Epithelial cell of prostate (primary cell): ENCODE measurements around the gene PRPF4.

Experiments
- DNase-seq: peaks from one replicate; pipeline ENCODE4 v3.0.0-alpha.2; 2011; ENCODE audit warnings: low read depth, low spot score
- H3K27ac ChIP-seq: fragments of 450-650 bp; 2 replicates; pipeline ENCODE4 v1.5.1; 2017; ENCODE audit warnings: mild to moderate bottlenecking

PRPF4 gene

DNA sequence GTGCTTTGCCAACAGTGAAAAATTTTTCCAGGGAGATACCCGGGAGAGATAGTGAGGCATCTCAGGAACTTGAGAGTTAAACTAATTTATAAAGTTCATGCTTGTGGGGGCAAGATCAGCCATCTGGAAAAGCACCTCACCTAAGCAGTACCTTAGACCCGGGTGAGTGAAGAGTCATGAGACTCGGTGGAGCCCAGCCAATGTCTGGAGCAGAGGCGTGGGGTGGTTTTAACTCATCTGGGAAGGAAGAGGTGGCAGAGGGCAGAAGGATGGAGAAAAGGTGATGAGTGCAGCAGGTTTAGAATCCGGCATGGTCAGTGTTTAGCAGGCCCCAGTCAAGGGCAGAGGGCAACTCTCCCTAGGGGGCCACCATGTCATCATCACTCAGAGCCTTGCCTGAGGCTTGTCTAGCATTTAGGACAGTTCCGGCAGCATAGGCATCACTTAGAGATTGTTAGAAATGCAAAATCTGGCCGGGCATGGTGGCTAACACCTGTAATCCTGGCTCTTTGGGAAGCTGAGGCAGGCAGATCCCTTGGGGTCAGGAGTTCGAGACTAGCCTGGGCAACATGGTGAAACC lies 32.0 kb downstream of the PRPF4 start:
- H3K27ac ChIP-seq, result no peak overlapping the region
- DNase-seq, result no peak

DNA sequence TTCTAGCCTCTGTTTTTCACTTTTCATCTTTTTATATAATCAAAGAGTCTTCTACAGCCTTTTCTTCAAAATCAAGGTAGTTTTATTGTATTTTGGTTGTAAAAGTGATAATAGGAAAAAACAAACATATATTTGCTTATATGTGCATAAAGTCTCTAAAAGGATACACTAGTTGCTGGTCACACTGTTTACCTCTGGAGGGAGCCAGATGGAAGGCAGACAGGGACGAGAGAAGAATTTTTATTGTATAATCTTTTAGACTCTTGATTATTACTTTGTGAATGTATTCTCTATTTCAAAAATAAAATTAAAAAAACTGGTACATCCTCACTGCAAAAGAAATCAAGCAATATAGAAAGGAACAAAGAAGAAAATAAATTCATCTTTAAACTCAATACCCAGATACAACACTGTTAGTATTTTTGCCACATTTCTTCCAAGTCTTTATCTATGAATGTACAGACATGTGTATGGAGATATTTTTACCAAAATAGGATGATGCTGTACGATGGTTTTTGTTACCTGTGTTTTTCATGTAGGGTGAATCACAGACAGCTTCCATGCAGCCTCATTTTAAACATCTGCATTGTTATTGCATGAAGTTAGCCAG lies 33.9 kb downstream of the PRPF4 start:
- no peak overlapping the region for H3K27ac ChIP-seq
- no peak for DNase-seq

DNA sequence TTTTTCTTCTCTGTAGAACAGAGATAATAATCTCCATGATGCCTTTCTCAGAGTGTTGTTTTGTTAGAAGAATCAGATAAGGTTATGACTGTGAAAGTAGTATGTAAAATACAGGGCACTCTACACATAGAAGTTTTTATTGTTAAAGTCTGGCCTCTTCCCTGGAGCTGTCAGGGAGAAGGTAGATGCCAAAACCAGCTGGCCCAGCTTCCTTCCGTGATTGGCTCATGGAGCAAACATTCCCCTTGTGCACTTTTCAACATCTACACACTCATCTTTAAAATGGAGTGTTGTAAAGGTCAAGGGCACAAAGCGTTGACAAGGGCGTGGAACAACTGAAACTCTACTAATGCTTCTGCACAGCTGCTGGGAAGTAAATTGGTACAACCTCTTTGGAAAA lies 35.1 kb downstream of the PRPF4 start:
- DNase-seq, result no peak
- no peak overlapping the region for H3K27ac ChIP-seq

DNA sequence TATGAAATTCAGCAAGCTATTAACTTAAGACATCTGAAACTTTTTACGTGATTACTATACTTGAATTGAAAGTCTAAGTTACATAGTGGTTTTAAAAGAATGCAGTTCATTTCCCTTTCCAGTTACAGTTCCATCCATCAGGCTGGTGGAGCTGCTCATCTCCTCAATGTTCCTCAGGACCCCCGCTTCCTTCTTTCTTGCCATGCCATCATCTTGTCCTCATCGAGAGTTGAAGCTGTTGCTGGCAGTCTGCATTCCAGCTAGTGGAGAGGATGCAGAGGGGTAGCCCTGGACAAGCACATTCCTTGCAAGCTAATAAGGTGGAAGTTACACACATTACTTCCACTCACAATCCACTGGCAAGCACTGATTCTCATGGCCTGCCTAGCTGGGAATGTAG lies 36.5 kb downstream of the PRPF4 start:
- H3K27ac ChIP-seq, result no peak overlapping the region
- DNase-seq, result no peak

DNA sequence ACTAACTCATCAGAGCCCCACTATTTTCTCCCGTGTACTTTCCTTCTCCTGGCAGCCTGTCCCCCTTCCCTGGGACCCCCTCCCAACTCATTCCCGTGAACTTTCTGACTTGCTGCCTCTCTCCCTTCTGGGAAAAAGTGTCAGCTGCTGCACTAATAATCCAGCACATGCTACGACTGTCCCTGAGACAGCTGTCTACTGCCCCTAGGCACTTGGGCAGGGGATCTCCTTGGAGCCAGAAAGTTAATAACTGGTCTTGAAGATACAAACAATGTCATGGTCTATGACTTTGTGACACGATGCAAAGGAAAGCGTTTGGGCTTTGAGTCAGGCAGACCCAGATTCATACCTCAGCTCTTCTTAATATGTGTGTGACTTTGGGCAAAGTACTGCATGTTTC lies 37.8 kb downstream of the PRPF4 start:
- H3K27ac ChIP-seq, result no peak overlapping the region
- DNase-seq, result no peak

DNA sequence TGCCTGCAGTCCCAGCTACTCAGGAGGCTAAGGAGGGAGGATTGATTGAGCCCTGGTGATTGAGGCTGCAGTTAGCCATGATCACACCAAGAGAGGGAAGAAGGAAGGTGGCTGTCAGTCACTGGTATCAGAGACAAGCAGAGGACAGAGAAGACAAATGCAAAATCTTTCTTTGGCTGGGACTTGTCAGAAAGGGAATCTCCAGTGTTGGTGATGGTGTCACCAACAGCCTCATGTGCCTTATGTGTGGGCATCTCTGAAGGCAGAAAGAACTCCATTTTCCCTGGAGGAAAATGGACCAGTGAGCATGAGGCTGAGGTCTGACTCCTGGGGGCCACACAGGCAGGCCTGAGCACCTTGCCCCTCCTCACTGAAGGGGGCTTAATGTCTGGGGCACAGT lies 39.8 kb downstream of the PRPF4 start:
- DNase-seq, result no peak
- H3K27ac ChIP-seq, result no peak overlapping the region

DNA sequence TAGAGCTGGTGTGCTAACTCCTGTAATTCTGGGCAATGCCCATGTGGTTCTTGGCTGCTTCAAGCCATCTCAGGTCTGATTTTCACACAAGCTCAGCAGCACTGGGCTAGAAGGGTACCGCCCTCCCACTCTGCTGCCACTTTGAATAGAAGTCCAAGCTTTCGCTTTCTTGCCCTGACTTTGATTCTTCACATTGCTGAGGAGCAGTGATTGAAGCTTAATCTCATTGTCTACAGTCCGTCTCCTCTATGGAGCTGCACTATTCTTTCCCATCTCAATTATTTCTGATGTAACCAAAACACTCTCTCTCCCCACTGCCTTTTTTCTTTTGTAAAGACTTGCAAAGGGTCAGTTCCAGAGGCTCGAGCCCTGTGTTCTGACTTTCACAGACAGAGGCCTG lies 40.6 kb downstream of the PRPF4 start:
- H3K27ac ChIP-seq, result no peak overlapping the region
- no peak for DNase-seq

DNA sequence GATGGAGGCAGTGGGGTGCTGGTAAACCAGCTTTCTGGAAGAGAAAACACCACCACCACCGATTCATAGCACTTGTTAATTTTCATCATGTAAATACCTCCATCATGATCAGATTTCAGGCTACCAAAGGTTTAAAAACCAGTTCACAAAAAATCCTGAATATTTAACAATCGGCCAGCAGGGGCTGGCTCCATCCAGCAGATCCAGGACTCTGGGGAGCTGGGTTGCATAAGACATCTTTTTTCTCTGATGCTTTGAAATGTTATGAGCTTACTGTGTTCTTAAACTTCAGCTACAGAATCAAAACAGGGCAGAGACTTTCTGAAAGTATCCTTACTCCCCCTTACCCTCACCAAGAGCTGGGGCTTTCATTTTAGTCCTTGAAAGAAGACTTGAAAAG lies 42.3 kb downstream of the PRPF4 start:
- DNase-seq, result no peak
- H3K27ac ChIP-seq, result no peak overlapping the region

DNA sequence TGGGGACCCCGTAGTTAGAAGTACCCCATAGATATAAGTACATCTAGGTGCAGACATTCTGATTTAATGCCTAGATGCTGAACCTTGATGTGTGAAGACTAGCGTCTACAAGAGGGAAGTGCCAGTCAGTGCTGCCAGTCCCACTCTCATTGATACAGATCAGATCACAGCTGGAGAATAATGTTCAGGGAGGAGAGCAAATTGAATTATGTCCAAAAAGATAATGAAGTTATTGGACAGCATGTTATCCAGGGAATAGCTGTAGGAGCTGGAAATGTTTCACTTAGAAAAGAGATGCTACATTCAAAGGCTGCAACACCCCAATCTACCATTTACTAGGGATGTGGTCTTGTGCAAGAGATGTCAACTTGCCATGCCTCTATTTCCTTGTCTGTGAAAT lies 43.6 kb downstream of the PRPF4 start:
- DNase-seq, result no peak
- H3K27ac ChIP-seq, result no peak overlapping the region

DNA sequence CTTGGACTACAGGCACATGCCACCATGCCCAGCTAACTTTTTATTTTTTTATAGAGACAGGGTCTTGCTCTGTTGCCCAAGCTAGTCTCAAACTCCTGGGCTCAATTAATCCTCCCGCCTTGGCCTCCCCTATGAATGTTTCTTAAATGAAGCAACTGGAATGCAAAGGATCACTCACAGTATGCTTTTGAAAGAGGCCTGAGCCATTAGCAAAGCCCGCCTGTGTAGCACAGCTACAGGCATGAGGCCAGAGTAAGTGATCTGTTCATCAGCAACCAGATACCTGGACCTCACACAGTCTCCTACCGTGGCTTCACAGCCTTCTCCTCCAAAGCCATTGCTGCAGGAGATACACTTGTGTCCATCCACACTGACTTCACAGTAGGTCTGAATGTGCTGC lies 44.6 kb downstream of the PRPF4 start:
- no peak for DNase-seq
- H3K27ac ChIP-seq, result no peak overlapping the region

DNA sequence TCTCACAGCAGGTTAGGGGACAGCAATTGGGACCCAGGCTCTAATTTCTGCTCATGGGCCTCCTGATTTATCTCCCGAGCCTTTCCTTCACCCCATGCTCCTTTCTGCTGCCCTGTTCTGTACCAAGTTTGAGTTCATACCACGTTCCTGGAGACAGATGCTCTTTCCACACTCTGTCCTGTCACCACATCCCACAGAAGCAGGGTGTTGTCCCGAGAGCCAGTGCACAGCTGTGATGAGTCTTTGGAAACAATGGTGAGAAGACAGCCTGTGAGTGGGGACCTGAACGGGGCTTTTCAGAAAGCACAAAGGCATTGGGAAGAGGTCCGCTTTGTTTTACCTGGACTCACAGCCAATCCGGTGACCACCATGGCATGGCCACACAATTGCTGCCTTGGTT lies 47.2 kb downstream of the PRPF4 start:
- DNase-seq, result no peak
- H3K27ac ChIP-seq, result no peak overlapping the region

DNA sequence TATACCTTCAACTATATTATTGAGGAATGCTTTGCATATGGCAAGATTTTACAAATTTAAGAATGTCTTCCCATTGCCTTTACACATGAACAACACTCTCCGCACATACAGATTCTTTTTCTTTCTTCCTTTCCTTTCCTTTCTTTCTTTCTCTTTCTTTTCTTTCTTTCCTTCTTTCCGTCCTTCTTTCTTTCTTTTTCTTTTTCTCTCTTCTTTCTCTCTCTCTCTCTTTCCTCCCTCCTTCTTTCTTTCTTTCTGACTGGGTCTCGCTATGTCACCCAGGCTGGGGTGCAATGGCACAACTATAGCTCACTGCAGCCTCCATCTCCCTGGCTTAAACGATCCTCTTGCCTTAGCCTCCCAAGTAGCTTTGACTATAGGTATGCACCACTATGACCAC lies 50.8 kb downstream of the PRPF4 start:
- no peak overlapping the region for H3K27ac ChIP-seq
- DNase-seq, result no peak

DNA sequence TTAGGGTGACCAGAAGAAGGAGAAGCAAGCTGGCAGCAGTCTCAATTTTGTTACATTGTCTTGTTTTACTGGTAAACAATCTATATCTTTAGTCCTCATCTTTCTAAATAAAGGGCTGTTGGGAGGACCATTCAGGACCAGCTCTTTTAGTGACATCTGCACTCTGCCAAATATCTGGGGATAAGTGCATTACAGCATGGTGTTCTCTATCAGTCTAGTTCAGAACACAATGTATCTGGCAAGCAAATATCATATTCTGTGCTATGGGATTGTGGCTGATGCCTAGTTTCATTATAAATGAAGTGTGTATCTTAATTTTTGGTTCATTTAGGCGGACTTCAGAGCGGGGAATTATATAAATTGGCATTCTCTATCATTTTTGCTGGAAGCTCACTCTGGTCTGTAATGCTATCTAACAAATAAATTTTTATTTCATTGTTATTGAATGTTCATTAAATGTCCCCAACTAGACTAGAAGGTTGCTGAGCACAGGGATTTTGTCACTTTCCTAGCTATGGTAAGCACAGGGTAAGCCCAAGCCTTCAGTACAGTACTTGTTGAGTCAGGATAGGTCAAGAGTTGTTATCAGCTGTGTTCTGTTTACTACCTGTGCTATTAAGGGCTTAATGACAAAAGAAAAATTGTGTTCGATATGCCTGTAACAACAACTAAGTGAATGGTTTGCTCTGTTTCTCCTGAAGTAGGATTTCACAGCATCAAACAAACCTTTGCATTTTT lies 52.8 kb downstream of the PRPF4 start:
- no peak overlapping the region for H3K27ac ChIP-seq
- DNase-seq, result no peak

DNA sequence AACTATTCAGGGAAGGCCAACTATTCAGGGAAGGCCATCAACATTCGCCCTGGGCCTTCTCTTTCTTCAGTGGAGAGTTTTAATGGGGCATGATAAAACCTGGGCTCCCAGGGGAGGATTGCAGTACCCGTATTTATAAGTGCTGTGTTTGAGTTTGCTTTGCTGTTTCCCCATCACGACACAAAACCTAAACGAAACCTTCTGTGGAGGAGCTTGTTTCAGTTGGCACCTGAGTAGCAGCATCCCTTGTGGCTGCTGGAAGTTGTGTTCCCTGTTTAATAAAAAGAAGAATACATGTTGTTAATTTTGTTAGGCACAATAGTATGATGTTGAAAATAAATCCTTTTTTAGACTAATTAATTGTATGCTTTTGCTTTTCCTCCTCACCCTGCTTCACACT lies 56.3 kb downstream of the PRPF4 start:
- DNase-seq, result no peak
- no peak overlapping the region for H3K27ac ChIP-seq

DNA sequence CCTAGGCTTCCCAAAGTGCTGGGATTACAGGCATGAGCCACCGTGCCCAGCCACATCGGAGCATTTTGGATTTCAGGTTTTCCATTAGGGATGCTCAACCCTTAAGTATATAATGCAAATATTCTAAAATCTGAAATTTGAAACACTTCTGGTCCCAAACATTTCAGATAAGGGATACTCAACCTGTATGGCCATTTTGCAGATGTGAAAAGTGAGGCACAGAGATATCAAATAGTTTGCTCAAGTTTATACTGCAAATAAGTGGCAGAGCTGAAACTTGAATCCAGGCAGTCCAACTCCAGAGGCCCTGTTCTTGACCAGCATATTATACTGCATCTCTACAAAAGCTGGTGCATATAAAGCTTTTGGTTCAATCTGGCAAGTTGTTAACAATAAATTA lies 62.3 kb downstream of the PRPF4 start:
- H3K27ac ChIP-seq, result no peak overlapping the region
- DNase-seq, result no peak

DNA sequence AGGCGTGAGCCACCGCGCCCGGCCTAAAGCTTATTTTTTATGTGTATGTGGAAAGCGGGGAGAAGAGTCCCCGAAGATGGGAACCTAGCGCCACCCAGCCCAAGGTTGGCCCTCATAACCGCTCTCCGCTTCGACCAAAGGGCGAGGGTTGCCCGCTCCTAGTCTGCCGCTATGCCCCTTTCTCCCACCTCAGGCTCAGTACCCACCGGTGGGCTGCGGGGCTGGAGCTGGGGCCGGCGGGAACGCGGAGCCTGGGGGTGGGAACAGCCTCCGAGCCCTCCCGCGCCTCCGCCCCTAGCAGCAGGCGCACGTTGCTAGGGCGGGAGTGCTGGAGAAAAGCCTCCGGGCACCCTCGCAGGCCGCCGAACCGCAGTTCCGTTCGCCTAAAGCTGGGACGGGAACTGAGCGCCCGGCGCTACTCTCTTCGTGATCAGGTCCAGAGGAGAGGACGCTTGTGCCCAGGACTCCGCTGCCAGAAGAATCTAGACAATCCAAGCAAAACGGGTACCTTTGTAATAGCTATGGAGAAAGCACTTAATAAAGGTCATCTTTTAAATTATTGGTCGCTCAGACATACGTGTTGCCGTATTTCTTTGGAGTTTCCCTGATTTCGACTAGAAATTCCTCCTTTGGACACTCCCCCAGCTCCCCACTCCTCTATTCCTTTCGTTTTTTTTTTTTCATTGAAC lies 64.7 kb downstream of the PRPF4 start, which contains the start of gene WDR31:
Gene WDR31 (minus strand): TSS at position 265 of the 689 bp plus-strand sequence. CDS start 8,253 bp downstream, outside the sequence.
- no peak for DNase-seq
- peak within 1 kb of the TSS; percentile 70 for H3K27ac ChIP-seq

DNA sequence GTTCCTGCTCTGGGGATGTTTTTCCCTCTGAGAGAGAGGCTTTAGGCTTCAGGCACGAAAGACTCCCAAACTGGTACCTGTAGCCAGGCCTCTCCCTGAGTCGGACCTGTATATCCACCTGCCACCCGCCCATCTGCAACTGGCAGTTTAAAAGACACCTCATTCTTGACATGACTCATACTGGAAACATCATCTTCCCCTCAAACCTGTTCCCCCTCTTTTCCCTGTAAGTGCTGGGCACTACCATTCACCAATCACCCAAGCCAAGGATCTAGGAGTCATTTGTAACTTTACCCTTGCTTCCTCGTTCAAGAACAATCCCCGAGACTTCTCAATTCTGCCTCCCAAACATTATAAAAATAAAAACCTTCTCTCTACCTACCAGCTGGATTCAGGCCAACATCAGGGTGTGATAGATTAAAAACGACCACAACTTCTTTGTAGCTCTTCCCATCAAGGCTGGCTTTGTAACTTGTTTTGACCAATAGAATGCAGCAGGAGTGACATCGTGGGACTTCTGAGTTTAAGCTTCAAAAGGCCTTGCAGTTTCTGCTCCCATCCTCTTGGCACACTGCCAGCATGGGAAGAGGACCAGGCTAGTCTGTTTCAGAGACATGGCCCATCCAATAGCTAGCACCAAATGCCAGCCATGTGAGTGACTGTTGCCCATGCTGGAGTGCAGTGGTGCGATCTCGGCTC lies 66.4 kb downstream of the PRPF4 start:
- DNase-seq, result peak; percentile 96
- H3K27ac ChIP-seq, result peak overlapping the region; percentile 70
